ENCODE measurements around the gene CLEC9A.

CLEC9A gene

GRCh38 chr12:10111451-10111850, 81.0 kb downstream of the CLEC9A start:
- no peak for DNase-seq (ENCODE audit: low read depth)

DNA sequence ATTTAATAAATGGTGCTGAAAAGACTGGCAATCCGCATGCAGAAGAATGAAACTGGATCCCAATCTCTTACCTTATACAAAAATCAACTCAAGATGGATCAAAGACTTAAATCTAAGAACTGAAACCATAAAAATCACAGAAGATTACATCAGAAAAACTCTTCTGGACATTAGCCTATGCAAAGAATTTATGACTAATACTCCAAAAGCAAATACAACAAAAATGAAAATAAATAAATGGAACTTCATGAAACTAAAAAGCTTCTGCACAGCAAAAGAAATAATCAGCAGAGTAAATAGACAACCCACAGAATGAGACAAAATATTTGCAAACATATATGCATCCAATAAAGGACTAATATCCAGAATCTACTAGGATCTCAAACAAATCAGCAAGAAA, 82.6 kb downstream of the CLEC9A start:
- DNase-seq (ENCODE audit: low read depth) = no peak

DNA sequence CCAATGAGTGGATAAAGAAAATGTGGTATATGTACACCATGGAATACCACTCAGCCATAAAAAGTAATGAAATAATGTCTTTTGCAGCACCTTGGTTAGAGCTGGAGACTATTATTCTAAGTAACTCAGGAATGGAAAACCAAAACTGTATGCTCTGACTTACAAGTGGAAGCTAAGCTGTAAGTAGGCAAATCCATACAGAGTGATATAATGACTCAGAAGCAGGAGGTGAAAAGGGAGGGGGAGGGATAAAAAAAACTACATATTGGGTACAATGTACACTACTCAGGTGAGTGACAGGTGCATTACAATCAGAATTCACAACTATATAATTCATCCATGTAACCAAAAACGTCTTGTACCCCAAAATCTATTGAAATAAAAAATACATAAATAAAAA, 83.4 kb downstream of the CLEC9A start:
- DNase-seq (ENCODE audit: low read depth) = no peak

DNA sequence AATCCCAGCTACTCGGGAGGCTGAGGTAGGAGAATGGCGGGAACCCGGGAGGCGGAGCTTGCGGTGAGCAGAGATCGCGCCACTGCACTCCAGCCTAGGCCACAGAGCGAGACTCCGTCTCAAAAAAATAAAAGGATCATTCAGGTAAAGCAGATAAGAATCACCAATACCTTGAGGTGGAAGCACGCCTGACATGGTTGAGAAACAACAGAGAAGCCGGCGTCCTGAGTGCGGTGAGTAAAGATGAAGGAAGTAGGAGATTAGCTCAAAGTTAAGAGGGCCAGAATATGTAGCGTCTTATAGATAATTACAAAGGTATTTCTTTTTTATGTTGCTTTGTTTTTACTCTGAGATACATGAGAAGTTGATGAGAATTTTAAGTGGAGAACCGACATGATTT, 84.8 kb downstream of the CLEC9A start:
- no peak for DNase-seq (ENCODE audit: low read depth)
